ENCODE results near the gene R3HDM4.
A peak's percentile ranks its signal among the peaks of the same experiment; 100 is the strongest.

The R3HDM4 gene

GRCh38 chr19:947090-947706 is 34.2 kb upstream of the R3HDM4 start:
- no peak for DNase-seq

DNA sequence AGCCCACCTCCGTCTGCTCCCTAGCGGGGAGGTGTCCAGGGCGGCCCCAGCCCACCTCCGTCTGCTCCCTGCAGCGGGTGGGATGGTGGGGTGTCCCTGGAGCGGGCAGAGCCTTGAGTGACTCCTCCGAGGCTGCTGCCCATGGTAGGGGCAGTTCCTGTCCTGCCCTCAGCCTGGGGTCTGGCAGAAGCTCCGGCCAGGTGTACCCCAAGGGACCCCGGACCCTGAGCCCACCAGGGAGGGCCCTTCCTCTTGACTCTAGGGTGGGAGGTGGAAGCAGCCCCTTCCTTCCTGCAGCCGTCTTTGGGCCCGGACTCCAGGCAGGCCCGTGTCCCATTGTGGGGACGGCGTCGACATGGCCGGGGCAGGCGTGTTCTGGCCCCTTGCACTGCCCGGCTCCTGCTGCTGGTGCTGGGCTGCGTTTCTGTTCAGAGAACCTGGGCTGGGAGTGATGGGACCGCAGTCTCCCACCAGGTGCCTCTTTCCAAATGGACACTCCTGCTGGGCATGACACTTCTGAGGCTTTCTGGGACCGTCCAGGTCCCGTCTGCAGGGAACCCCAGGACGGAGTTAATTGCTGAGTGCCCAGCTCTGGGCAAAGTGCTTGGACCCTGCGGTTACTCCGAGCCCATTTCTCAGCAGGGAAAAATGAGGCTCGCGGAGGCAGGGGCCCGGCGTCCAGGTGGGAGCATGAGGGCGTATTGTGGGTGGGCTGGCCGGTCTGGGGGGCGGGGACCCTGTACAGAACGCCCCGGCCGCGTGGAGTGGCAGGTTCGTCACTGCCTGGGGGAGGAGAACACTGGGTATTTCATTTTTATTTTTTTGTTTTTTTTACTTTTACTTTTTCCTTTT is 32.6 kb upstream of the R3HDM4 start:
- no peak for DNase-seq

- no peak for DNase-seq
These were observed 31.7 kb upstream of the R3HDM4 start for GRCh38 chr19:944663-945241.

GRCh38 chr19:944171-944567 is 31.1 kb upstream of the R3HDM4 start:
- no peak for DNase-seq

DNA sequence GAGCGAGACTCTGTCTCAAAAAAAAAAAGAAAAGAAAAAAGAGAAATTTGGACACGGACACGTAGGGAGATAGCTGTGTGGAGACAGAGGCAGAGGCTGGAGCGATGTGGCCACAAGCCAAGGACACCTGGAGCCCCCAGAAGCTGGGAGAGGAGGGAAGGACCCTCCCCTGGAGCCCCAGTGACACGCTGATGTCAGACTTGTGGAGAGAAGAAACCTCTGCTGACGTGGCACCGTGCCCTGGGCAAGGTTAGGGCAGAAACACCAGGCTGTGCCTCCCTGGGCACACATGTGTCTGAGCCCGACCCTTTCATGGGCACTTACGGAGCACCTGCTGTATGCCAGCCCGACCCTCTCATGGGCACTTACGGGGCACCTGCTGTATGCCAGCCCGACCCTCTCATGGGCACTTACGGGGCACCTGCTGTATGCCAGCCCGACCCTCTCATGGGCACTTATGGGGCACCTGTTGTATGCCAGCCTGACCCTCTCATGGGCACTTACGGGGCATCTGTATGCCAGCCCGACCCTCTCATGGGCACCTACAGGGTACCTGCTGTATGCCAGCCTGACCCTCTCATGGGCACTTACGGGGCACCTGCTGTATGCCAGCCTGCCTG is 30.6 kb upstream of the R3HDM4 start:
- DNase-seq = no peak

DNA sequence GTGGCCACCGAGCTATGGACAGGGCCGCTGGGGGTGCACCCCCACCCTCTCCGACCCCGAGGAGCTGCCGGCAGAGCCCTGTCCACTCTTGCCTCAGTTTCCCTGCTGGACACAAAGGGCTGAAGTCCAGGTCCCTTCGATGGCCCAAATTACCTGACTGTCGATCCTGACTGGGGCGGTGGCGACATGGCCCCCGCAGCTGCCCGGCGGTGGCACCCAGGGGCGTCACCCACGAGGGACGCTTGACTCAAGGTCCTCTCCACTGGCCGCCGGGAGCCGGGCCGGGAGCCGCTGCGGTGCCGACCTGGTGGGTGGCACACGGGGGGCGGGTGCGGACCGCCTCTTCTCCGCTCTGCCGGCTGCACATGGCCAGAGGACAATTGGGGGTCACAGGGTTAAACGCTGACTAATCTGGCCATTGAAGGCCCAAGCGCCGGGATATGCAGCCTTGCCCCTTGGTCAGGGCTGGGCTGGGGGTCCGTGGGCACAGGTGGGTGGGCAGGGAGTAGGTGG is 29.2 kb upstream of the R3HDM4 start:
- DNase-seq = no peak

GRCh38 chr19:941292-942132 is 28.5 kb upstream of the R3HDM4 start:
- DNase-seq = no peak

GRCh38 chr19:940591-941291 is 27.7 kb upstream of the R3HDM4 start:
- DNase-seq = peak; percentile 46

- DNase-seq = no peak
These were observed 26.9 kb upstream of the R3HDM4 start for GRCh38 chr19:939922-940321.

GRCh38 chr19:939439-939838 is 26.4 kb upstream of the R3HDM4 start:
- no peak for DNase-seq

- no peak for DNase-seq
These were observed 25.4 kb upstream of the R3HDM4 start for GRCh38 chr19:938233-938923.

DNA sequence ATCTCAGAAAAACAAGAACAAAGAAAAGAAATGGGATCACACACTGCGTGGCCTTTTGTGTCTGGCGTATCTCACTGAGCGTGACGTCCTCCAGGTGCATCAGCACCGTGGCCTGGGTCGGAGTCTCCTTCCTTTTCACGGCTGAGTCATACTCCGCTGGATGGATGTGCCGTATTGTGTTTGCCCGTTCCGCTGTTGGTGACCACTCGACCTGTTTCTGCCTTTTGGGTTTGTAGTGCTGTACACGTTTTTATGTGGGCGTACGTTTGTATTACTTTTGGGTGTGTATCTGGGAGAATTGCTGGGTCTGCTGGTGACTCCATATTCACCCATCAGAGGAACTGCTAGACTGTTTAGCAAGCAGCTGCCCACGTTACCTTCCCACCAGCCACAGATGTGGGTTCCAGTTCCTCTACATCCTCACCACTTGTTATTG is 24.3 kb upstream of the R3HDM4 start:
- DNase-seq = peak; percentile 59

- DNase-seq = no peak
These were observed 23.1 kb upstream of the R3HDM4 start for GRCh38 chr19:936175-936546.

GRCh38 chr19:934865-935479 is 22.0 kb upstream of the R3HDM4 start:
- no peak for DNase-seq

DNA sequence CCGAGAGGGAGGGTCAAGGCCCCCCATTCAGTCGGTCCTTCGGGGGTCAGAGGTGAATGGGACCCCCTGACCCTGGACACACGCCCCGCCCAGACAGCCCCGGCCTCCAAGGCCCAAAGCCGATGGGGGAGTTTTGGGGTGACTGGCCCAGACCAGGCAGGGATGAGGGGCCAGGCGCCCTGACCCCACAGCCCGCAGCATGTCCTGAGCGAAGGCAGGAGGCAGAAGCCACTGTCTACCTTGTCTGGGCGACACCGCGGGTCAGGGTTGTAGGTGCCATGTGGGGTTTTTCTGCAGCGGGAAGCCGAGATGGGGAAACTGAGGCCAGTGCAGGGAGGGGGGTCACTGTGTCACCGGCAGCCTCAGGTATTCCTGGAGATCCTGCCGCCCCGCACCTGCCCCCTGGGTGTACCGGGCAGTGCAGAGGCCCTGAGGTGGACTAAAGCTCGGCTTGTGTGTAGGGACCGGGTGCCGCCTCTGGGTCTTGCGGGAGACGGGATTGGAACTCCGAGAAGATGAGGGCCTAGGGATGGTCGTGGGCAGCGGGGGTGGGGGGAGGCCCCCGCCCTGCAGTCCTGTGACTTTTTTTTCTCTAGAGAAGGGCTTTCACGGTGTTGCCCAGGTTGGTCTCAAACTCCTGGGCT is 21.3 kb upstream of the R3HDM4 start:
- no peak for DNase-seq

DNA sequence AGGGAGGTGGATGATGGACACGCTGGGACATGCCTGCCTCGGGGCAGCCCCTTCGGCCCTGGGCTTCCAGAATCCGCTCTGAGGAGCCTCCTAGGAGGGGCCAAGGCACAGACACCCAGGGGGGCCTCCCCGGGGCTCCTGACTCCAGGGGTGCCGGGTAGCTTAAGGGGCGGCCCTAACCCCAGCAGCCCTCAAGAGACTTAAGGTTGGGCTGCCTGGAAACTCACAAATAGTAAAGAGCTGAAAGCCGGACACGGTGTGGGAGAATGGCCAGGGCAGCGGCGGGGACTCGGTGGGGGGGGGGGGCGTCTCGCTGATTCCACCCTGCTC is 20.5 kb upstream of the R3HDM4 start:
- DNase-seq = no peak

- DNase-seq = no peak
These were observed 19.9 kb upstream of the R3HDM4 start for GRCh38 chr19:932648-933552.

GRCh38 chr19:931860-932647 is 19.0 kb upstream of the R3HDM4 start:
- DNase-seq = no peak

GRCh38 chr19:929891-930258 is 16.9 kb upstream of the R3HDM4 start:
- no peak for DNase-seq
